HT1080 (cell line): ENCODE results near the gene C17orf50. TPM values are rescaled to one million over a fixed set of nuclear protein-coding genes. Genes with fewer than 3 reads are reported as not detected.

Experiments used
- DNase-seq: peaks from one replicate; pipeline ENCODE4 v3.0.0-alpha.2; 2015; ENCODE audit warnings: low read depth
- total RNA-seq: library from RNA; depleted of rRNA; stranded (reverse); fragments of >200 nt; shearing (Covaris generic); gene quantifications from 2 replicates; pipeline ENCODE4 v1.2.3, GENCODE V29; 2014

Gene C17orf50
- total RNA-seq, 1 experiment from 2014 or later = not detected

DNA sequence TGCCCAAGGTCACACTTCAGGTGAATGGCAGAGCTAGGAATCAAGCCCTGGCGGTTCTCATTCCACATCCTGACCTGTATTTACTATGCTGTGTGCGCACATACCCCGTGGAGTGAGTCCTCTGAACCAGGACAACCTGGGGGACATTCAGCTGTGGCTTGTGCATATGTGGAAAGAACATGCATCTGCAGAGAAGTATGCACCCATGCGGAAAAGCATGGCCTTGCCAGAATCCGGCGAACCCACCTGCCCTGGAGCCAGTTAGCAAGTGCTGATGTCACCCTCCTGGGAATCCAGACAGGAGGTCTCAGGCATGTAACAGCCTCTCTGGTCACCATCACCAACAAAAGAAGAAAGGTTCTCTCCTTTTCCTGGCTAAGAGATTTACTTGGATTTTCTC, 27.3 kb upstream of the C17orf50 start:
- no peak for DNase-seq

DNA sequence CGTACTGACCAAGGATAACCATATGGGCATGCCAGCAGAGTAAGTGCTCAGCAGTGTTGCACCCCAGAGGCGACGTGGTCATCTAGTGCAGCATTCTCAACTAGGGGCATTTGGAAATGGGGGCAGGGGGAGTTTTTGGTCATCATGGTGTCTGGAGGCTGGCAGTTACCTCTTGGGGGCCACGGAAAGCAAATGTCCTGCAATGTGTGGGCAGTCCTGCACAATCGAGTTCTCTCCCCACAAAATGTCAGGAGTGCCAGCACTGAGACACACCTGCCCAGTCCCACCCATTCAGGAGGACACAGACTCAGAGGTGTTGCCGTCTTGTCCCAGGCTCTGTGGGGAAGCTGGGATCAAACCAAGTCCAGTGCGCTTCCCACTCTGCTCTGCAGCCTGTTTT, 26.3 kb upstream of the C17orf50 start:
- no peak for DNase-seq

DNA sequence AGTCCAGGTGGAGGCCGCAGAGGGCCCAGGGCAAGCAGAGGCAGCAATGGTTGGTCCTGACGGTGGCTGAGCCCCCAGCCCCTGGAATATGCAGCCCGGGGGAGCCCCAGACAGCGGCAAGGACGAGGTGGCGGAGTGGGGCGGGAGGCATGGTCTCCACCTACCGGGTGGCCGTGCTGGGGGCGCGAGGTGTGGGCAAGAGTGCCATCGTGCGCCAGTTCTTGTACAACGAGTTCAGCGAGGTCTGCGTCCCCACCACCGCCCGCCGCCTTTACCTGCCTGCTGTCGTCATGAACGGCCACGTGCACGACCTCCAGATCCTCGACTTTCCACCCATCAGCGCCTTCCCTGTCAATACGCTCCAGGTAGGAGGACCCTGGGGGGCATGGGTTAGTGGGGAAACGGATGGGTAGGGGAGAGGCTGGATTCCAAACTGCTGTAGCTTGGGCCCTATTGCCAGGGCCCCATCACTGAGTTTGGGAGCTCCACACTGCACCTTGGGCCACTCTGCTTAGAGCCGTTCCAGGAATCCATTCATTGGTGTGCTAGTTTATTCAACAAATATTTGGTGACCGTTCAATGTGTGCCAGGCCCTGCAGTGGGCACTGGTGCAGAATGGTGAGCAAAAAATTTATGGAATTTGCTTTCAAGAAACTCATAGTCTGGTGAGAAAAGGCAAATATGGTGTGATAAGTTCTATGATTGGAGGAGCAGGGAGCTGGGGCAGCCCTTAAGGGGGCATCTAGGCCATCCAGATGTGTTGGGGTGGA, 25.5 kb upstream of the C17orf50 start:
- DNase-seq = no peak

DNA sequence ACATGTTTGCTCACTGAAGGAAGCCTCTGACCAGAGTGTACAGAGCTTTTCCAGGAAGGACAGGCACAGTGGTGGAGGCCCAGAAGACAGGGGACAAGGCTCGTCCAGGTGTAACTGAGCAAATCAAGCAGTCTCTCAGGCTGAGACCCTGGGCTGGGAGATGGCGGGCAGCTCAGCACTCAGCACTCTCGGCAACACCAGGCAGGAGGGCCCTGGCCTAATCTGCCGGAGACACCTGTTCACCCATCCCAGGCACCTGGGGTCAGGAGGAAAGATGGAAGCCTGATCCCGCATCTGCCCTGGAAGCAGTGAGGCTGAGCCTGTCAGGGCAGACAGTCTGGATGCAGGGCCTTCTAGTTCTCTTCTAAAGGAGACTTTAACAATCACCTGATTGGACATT, 24.5 kb upstream of the C17orf50 start:
- DNase-seq = no peak

DNA sequence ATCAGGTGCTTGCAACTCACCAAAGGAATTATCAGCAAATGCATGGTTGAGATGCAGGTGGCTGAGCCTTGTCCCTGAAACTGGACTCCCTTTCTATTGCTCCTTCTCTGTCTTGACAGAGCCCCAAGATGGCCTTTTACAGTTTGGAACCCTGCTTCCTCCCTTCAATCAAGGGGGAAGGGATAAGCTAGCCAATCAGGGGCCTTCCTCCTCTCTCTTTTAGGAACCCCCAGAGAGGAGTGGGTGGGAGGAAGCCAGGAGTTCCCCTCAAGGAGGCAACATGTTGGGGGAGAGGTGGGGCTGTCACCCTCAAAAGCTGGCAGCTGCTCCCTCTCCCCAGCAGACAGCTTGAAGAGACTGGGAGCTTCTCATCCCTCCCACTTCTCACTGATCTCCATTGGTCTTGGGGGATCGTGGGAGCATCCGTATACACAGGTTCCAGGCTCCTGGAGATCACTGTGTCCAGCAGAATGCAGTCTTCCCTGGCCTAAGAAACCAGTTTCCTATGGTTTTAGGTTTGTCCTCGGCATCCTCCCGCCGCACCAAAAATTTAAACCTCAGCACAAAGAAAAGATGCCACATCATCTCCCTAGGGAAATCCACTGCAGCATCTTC, 22.1 kb upstream of the C17orf50 start:
- no peak for DNase-seq

DNA sequence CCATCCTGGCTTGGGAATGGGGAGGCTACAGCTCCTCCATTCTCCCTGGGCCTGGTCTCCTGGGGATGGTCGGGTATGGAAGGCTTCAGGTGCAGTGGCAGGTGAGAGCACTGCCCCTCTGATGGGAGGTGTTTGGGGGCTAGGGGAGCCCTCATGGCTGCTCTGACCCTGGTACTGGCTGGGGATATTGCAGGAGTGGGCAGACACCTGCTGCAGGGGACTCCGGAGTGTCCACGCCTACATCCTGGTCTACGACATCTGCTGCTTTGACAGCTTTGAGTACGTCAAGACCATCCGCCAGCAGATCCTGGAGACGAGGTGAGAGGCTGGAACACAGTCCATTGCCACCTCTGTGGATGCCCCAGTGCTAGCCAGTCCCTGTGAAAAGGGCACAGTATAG, 20.5 kb upstream of the C17orf50 start:
- no peak for DNase-seq

DNA sequence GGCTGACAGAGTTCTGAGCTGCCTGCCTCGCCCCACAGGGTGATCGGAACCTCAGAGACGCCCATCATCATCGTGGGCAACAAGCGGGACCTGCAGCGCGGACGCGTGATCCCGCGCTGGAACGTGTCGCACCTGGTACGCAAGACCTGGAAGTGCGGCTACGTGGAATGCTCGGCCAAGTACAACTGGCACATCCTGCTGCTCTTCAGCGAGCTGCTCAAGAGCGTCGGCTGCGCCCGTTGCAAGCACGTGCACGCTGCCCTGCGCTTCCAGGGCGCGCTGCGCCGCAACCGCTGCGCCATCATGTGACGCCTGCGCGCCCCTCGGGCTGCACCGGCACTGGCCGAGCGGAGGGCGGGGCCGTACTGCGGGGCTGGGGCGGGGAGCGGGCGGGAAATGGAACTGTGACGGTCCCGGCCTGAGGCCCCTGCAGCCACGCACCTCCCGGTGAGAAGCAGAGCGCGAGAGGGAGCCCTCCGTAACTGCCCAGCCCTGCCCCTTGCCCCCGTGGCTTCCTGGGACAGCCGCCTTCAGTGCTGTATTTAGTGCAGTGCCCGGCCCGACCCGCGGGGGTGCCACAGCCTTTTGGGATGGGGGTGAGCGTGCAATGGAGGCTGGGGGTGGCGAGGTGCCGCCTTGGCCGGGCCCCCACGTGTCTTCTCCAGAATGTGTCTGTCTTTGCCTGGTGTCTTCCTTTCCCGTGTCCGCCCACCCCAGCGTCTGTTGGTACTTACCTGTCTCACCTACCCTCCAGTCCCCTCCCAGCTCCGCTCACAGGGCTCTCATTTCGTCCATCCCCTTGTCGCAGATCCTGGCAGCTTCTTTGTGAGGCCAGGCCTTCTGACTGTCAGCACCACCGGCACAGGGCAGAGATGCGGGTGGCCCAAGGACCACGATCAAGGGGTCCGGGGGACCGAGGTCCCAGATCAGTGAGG, 19.4 kb upstream of the C17orf50 start:
- no peak for DNase-seq

DNA sequence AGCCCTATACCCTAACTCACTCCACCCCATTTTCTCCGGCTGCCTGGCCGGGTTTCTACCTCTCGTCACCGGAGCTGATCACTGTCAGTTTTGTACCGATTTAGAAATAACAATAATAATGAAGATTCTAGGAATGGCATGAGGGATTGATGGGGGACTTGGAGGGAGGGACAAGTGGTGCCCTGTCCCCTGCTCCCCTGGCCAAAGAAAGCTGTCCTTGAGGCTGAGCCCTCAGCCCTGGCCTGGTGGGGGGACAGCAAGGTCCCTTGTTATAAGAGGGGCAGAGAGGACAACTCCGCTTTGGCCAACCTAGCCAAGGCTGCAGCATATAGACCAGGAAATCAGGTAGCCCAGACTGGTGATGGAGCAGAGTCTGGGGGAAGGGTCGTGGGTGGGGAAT, 18.2 kb upstream of the C17orf50 start:
- no peak for DNase-seq

DNA sequence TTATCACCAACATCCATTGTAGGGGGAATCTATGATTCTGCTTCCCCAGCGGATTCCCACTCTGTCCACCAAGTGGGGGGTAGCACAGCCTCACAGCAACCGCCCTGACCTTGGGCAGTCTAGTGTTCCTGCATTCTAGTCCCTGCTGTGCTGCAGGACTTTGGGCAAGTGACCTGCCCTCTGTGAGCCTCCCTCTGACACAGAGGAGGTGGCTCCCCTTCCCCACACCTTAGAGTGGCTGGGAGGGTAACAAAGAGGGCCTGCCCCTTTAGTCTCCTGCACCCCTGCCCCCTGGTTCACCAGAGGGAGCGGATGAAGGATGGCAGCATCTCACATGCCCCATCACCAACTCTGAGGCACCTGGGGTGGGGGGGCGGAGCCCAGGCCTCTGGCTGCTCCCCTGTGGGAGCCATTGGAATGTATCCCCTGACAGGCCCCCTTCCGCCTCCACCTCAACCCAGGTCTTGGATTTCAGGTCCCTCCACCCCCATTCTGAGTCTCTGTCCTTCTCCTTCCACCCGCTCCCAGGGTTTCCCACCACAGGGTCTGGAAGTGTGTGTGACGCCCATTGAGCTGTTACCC, 17.7 kb upstream of the C17orf50 start:
- DNase-seq = no peak

DNA sequence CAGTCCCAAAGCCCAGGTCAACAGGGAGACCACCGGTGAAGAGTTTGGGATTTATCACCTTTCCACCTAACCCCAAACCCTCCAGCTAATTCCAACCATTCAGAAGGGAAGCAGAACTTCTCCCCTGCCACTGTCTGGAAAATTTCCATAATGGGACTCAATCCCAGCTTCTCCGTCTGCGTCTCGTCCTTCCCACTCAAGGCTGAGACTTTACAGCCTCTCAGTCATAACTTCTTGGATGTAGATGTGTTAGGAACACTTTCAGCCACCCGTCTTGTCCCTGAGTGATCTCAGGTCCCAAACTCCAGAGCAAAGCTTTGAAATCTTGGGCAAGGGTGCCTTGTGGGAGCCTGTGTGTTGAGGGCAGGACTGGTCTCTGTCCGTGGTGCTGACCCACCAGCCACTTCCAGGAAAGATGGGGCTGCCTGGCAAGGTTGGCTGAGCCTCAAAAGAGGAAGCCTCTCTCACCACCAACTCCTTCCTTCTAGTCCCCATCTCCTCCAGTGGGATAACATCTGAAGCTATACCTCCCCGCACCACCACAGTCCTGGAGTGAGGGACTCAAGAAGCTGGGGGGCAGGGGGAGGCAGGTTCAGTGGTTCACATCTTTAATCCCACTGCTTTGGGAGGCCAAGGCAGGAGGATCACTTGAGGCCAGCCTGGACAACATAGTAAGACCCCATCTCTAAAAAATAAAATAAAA, 16.9 kb upstream of the C17orf50 start:
- peak; percentile 56 for DNase-seq

DNA sequence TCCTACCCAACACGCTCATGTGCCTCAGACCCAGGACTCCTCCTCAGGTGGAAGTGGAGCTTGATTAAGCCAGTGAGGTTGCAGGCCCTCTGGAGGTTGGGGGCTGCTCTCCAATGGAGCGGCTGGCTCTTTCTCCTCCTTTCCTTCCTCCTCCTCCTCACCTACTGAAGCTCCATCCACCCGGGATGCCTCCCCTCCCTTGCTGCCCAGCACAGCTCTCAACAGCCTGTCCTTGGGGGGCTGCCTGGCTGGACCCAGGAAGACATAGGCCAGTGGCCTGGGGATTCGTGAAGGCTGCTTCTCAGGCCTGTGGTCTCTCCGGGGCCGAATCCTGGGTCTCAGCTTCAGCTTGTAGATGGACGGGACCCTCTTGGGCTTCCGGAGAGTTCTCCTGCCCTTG, 15.9 kb upstream of the C17orf50 start:
- DNase-seq = no peak

DNA sequence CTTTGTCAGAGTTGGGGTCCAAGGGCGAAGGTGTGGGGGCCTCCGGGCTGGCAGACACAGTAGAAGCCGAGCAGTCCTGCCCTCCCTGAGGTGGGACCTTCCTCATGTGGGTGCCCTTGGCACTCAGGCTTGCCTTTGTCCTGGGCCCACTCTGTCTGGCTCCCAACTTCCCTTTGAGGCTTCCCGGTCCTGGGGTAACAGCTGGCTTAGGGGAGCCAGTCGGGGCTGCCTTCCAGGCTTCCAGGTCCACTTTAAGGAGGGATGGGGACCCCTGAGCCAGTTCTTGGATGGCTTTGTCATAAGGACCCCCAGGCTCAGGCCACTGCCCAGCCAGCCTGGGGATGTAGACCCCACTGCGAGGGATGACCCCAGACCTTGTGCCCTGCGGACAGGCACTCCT, 15.4 kb upstream of the C17orf50 start:
- DNase-seq = no peak

DNA sequence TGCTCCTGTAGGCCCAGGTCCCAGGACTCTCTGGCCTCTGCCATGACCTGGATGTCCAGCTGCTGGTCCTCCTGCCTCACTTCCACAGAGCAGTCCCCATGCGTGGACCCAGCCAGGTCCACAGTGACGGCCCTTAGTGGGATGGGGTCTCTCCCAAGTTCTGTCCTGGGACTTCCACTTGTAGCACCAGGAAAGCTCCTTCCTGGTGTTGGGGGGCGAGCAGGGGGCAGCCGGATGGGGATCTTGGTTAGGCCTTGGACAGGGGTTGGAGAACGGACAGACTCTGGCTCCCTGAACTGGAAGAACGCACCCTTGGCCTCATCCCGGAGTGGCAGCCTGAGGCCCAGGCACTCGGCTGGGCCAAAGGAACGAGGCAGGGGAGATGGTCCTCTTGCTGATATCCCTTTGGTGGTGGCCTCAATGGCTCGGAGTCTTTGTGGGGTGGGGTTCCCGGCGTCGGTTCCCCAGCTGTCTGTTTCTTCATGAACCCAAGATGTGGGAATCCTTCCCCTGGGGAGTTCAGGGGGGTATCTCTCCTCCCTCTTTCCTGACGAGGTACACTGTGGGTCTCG, 14.9 kb upstream of the C17orf50 start:
- no peak for DNase-seq

DNA sequence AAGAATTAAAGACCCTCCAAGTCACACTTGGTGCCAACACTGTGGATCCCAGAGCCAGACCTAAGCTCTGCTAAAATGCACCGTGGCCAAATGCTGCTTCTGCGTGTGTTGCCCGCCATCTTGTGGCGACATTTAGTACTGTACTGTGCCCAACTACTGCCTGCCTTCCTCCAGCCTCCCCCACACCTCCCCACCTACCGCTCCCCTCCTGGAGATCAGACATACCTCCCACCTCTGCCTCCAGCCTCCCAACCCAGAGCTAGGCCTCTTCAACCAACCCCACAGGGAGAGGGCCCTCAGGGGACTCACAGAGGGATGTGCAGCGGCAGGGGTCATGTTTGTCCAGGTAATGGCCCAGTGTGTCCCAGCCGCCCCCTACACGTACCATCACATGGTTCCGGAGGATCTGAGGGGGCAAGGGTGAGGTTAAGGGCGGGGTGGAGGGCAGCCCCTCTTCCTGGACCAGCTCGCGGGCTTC, 13.1 kb upstream of the C17orf50 start:
- peak; percentile 73 for DNase-seq

DNA sequence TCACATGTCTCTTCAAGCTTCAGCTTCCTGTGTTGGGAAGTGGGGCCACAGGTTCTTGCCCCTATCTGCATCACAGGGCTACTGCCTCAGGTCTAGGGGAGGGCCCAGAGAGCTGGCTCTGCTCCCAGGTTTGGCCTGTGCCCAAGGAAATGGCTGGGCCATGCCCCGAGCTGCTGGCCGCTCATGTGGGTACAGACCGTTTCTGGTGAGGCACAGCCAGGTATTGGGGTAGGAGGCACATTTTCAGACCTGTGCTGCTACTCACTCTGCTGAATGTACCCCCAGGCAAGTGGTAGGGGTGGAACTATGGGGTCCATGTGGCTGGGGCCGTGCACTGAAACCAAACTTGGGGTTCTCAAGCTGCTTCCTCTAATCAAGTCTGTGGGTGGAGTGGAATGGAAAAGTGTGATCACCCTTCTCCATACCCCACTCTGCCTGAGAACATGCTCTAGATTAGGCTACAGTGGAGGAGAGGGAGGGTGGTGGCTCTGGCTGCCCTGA, 12.3 kb upstream of the C17orf50 start:
- DNase-seq = peak; percentile 43

DNA sequence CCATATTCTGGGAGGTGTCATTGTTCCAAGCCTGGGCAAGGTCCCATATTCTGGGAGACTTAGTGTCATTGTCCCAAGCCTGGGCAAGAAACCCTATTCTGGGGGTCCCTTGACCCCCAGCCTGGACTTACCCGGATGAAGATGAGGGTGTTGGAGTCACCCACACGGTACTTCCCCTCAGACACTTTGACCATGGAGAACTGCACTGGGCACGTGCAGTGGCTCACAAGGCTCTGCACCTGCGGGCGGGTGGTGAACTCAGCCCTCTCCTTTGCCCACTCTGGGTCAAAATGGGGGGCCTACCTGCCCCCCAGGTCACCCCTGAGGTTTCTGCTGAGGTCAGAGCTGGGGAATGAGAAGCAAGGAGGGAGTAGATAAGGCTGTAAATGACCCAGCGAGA, 11.7 kb upstream of the C17orf50 start:
- DNase-seq = no peak

DNA sequence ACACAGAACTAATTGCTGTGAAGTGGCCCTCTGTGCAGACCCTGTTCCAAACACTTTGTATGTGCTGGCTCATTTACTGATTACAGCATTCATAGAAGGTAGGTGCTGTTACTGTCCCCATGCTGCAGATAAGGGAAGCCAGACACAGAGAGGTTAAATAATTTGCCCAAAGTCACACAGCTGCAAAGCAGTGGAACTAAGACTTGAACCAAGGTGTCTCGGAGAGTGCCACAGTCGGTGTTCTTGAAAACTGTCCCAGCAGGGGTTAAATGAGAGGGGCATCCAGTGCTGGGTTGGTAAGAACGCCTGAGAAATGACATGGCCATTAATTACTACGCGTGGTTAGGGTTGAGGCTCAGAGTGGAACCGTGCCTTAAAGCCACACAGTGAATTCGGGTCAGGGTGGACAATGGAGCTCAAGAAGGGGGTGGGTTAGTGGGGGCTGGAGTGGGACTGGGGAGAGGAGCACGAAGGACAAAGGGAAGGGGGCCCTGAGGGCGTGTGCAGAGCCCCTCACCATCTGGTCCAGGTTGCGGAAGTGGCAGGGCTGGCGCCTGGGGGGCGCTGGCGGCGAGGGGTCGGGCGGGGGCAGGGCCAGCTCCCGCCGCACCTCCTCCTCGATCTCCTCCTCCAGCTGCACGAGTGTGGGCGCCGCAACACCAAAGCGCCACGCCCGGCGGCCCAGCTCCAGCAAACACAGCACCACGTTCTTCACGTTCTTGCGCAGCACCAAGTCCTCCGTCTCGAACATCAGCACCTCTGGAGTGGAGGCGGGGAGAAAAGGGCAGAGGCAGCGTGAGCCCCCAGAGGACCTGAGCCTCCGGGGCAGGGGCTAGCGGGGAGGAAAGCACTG, 10.9 kb upstream of the C17orf50 start:
- DNase-seq = no peak

DNA sequence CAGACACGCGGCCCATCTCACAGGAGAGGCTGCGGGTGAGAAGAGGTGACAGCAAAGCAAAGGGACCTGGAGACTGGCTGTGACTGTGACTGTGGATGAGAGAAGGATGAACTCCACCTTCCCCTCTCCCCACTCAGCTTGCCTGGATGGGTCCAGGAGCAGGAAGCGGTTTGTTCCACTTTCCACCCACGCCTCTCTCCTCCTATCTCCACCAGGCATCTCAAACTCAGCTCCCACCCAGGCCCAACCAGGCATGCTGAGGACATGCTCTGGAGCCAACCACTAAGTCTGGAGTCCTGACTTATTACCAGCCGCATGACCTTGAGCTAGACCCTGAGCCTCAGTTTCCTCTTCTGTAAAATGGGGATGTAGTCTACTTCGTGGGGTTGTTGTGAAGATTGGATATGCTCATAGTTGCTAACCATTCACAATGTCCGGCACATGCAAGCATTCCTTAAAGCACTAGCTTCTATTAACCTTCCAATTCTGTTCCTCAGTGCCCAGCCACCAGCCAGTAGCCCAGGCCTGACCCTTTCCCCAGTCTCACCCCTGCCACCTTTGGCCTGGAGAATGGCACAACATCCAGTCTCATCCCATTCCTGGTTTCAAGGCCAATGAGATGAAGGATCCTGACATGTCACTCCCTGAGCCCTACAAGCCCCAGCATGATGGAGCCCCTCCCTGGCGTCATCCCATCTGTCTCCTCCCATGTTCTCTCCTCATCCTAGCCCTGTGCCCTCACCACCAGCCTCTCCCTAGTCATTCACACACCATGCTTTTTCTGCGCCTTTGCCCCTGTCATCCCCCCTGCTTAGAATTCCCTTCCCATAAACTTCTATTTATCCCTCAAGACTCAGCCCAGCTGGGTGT, 9.9 kb upstream of the C17orf50 start:
- DNase-seq = no peak
